ENCODE results near the gene CIAO2B.
"Not testable (repeated sequence)": the region's sequence is repeated elsewhere in the genome, so short reads cannot be mapped to it uniquely, and the experiment has no call there.

Gene CIAO2B

GRCh38 chr16:66943426-66944053 is 9.3 kb upstream of the CIAO2B start:
- no peak for DNase-seq (ENCODE audit: low read depth, low spot score)
- H3K4me3 ChIP-seq (ENCODE audit: low read length): no peak overlapping the region

GRCh38 chr16:66942981-66943380 is 8.8 kb upstream of the CIAO2B start:
- no peak for DNase-seq (ENCODE audit: low read depth, low spot score)
- no peak overlapping the region for H3K4me3 ChIP-seq (ENCODE audit: low read length)

GRCh38 chr16:66940236-66940635 is 6.0 kb upstream of the CIAO2B start:
- H3K4me3 ChIP-seq (ENCODE audit: low read length): no peak overlapping the region
- no peak for DNase-seq (ENCODE audit: low read depth, low spot score)

- no peak for DNase-seq (ENCODE audit: low read depth, low spot score)
- no peak overlapping the region for H3K4me3 ChIP-seq (ENCODE audit: low read length)
These were observed 5.2 kb upstream of the CIAO2B start for GRCh38 chr16:66939366-66939765.

GRCh38 chr16:66937725-66938337 is 3.6 kb upstream of the CIAO2B start:
- H3K4me3 ChIP-seq (ENCODE audit: low read length): no peak overlapping the region

GRCh38 chr16:66936889-66937554 is 2.8 kb upstream of the CIAO2B start:
- no peak overlapping the region for H3K4me3 ChIP-seq (ENCODE audit: low read length)
- no peak for DNase-seq (ENCODE audit: low read depth, low spot score)

More at GRCh38 chr16:66937725-66938337, 3.6 kb upstream of the CIAO2B start:
- no peak for DNase-seq (ENCODE audit: low read depth, low spot score)

GRCh38 chr16:66936462-66936861 is 2.3 kb upstream of the CIAO2B start:
- H3K4me3 ChIP-seq (ENCODE audit: low read length): no peak overlapping the region

GRCh38 chr16:66935314-66936011 is 1.3 kb upstream of the CIAO2B start, which contains the start of gene CES2:
TSS of gene CES2 (plus strand) at chr16:66935516. CDS start at chr16:66935636, 120 bp downstream.
- H3K4me3 ChIP-seq (ENCODE audit: low read length): peak within 1 kb of the TSS; percentile 99
- no peak for DNase-seq (ENCODE audit: low read depth, low spot score)

More at GRCh38 chr16:66936462-66936861, 2.3 kb upstream of the CIAO2B start:
- DNase-seq (ENCODE audit: low read depth, low spot score): no peak

GRCh38 chr16:66934839-66935313 is 674 bp upstream of the CIAO2B start:
- not testable (repeated sequence) for DNase-seq (ENCODE audit: low read depth, low spot score)
- peak overlapping the region; percentile 99 for H3K4me3 ChIP-seq (ENCODE audit: low read length)

GRCh38 chr16:66933776-66934137 is 445 bp downstream of the CIAO2B start:
- peak overlapping the region; percentile 99 for H3K4me3 ChIP-seq (ENCODE audit: low read length)
- no peak for DNase-seq (ENCODE audit: low read depth, low spot score)

- H3K4me3 ChIP-seq (ENCODE audit: low read length): no peak overlapping the region
- no peak for DNase-seq (ENCODE audit: low read depth, low spot score)
These were observed 2.1 kb downstream of the CIAO2B start for GRCh38 chr16:66932076-66932475.

GRCh38 chr16:66931665-66932064 is 2.5 kb downstream of the CIAO2B start:
- DNase-seq (ENCODE audit: low read depth, low spot score): no peak
- H3K4me3 ChIP-seq (ENCODE audit: low read length): no peak overlapping the region

GRCh38 chr16:66930189-66930588 is 4.0 kb downstream of the CIAO2B start:
- no peak overlapping the region for H3K4me3 ChIP-seq (ENCODE audit: low read length)
- no peak for DNase-seq (ENCODE audit: low read depth, low spot score)

GRCh38 chr16:66928702-66929388 is 5.4 kb downstream of the CIAO2B start:
- peak; percentile 30 for DNase-seq (ENCODE audit: low read depth, low spot score)
- no peak overlapping the region for H3K4me3 ChIP-seq (ENCODE audit: low read length)

GRCh38 chr16:66927918-66928649 is 6.1 kb downstream of the CIAO2B start:
- H3K4me3 ChIP-seq (ENCODE audit: low read length): no peak overlapping the region
- DNase-seq (ENCODE audit: low read depth, low spot score): no peak

GRCh38 chr16:66926961-66927436 is 7.2 kb downstream of the CIAO2B start:
- DNase-seq (ENCODE audit: low read depth, low spot score): no peak
- H3K4me3 ChIP-seq (ENCODE audit: low read length): no peak overlapping the region

GRCh38 chr16:66926171-66926947 is 7.8 kb downstream of the CIAO2B start:
- no peak for DNase-seq (ENCODE audit: low read depth, low spot score)
- H3K4me3 ChIP-seq (ENCODE audit: low read length): no peak overlapping the region

Data from Jurkat, Clone E6-1 (cell line).